GM19240 (cell line): ENCODE measurements around the gene FYN.

Experiments
- DNase-seq: peaks from one replicate; pipeline ENCODE4 v3.0.0; 2011; ENCODE audit warnings: low spot score; ENCODE audit not compliant: insufficient read length

Gene FYN

GRCh38 chr6:111631903-111632460 is 241.3 kb downstream of the FYN start:
- no peak for DNase-seq

GRCh38 chr6:111631018-111631417 is 242.2 kb downstream of the FYN start:
- DNase-seq, result no peak

- DNase-seq, result no peak
Observed at GRCh38 chr6:111628142-111628850, 245.0 kb downstream of the FYN start.

GRCh38 chr6:111626441-111626840 is 246.8 kb downstream of the FYN start:
- no peak for DNase-seq

- no peak for DNase-seq
Observed at GRCh38 chr6:111625461-111626391, 247.5 kb downstream of the FYN start.

- no peak for DNase-seq
Observed at GRCh38 chr6:111625099-111625416, 248.2 kb downstream of the FYN start.

- no peak for DNase-seq
Observed at GRCh38 chr6:111624401-111625098, 248.7 kb downstream of the FYN start.

GRCh38 chr6:111623046-111623718 is 250.1 kb downstream of the FYN start:
- DNase-seq, result no peak

GRCh38 chr6:111620169-111620568 is 253.1 kb downstream of the FYN start:
- no peak for DNase-seq

GRCh38 chr6:111618407-111618806 is 254.8 kb downstream of the FYN start:
- no peak for DNase-seq

- no peak for DNase-seq
Observed at GRCh38 chr6:111617149-111617548, 256.1 kb downstream of the FYN start.

GRCh38 chr6:111615916-111616612 is 257.2 kb downstream of the FYN start:
- DNase-seq, result no peak

GRCh38 chr6:111614833-111615582 is 258.2 kb downstream of the FYN start:
- DNase-seq, result no peak

GRCh38 chr6:111612379-111612778 is 260.9 kb downstream of the FYN start:
- no peak for DNase-seq

- DNase-seq, result no peak
Observed at GRCh38 chr6:111610548-111611172, 262.6 kb downstream of the FYN start.
